Astrocyte (in vitro differentiated cells and primary cell): Measurements from ENCODE around the gene CEP162. TPM values are rescaled to one million over a fixed set of nuclear protein-coding genes. Genes with fewer than 3 reads are reported as not detected.
A peak's percentile ranks its signal among the peaks of the same experiment; 100 is the strongest.

Experiments used
- DNase-seq: peaks from one replicate; pipeline ENCODE4 v3.0.0-alpha.2; 2010; ENCODE audit warnings: low read depth
- FAIRE-seq: peaks from 2 replicates; lab custom pipeline; 2011; peaks lifted over from hg19 to GRCh38; lab: Jason Lieb, UNC
- H2AFZ ChIP-seq: 2 replicates; pipeline ENCODE4 v1.6.0; 2012; ENCODE audit warnings: low read depth, low read length, inconsistent platforms
- H3K27ac ChIP-seq: 2 replicates; pipeline ENCODE4 v1.5.1; 2011; ENCODE audit warnings: low read depth, low read length, inconsistent platforms
- H3K27me3 ChIP-seq: 2 replicates; pipeline ENCODE4 v1.6.0; 2011; ENCODE audit warnings: low read length, inconsistent platforms; ENCODE audit not compliant: insufficient read depth
- H3K36me3 ChIP-seq: 2 replicates; pipeline ENCODE4 v1.5.1; 2011; ENCODE audit warnings: low read length, inconsistent platforms; ENCODE audit not compliant: insufficient read depth
- H3K4me1 ChIP-seq: 2 replicates; pipeline ENCODE4 v1.5.1; 2011; ENCODE audit warnings: low read length, inconsistent platforms; ENCODE audit not compliant: insufficient read depth
- H3K4me2 ChIP-seq: 2 replicates; pipeline ENCODE4 v1.6.0; 2012; ENCODE audit warnings: low read length, inconsistent platforms
- H3K4me3 ChIP-seq: 2 replicates; pipeline ENCODE4 v1.5.1; 2011; ENCODE audit warnings: low read depth, mild to moderate bottlenecking, low read length, inconsistent platforms; ENCODE audit not compliant: insufficient read depth
- H3K79me2 ChIP-seq: 2 replicates; pipeline ENCODE4 v1.6.0; 2012; ENCODE audit warnings: mild to moderate bottlenecking, low read length, inconsistent platforms; ENCODE audit not compliant: insufficient read depth
- H3K9ac ChIP-seq: 2 replicates; pipeline ENCODE4 v1.6.0; 2012; ENCODE audit warnings: mild to moderate bottlenecking, low read length, inconsistent platforms
- H3K9me3 ChIP-seq: 2 replicates; pipeline ENCODE4 v1.5.1; 2012; ENCODE audit warnings: low read depth, mild to moderate bottlenecking, low read length, inconsistent platforms; ENCODE audit not compliant: insufficient read depth
- H4K20me1 ChIP-seq: 2 replicates; pipeline ENCODE4 v1.6.0; 2012; ENCODE audit warnings: low read length, inconsistent platforms; ENCODE audit not compliant: insufficient read depth
- H3K27ac Mint-ChIP-seq: one replicate; pipeline ENCODE4 v1.8.0; 2021; ENCODE audit warnings: mild to moderate bottlenecking, mixed read lengths; ENCODE audit not compliant: unreplicated experiment
- H3K27me3 Mint-ChIP-seq: one replicate; pipeline ENCODE4 v1.8.0; 2021; ENCODE audit warnings: low read depth, mixed read lengths; ENCODE audit not compliant: unreplicated experiment
- H3K36me3 Mint-ChIP-seq: one replicate; pipeline ENCODE4 v1.8.0; 2021; ENCODE audit warnings: low read depth, mixed read lengths; ENCODE audit not compliant: unreplicated experiment
- H3K4me1 Mint-ChIP-seq: one replicate; pipeline ENCODE4 v1.8.0; 2021; ENCODE audit warnings: low read depth, mixed read lengths; ENCODE audit not compliant: unreplicated experiment
- H3K4me3 Mint-ChIP-seq: one replicate; pipeline ENCODE4 v1.8.0; 2021; ENCODE audit warnings: mild to moderate bottlenecking, moderate library complexity, mixed read lengths; ENCODE audit not compliant: unreplicated experiment
- H3K9me3 Mint-ChIP-seq: one replicate; pipeline ENCODE4 v1.8.0; 2021; ENCODE audit warnings: mild to moderate bottlenecking, mixed read lengths; ENCODE audit not compliant: unreplicated experiment
- CTCF ChIP-seq: IDR thresholded peaks from 2 replicates; pipeline ENCODE4 v1.5.1; 2011; ENCODE audit warnings: low read depth, mild to moderate bottlenecking, inconsistent platforms, low read length, moderate library complexity; ENCODE audit not compliant: insufficient read depth
- EZH2 ChIP-seq: IDR thresholded peaks from 2 replicates; pipeline ENCODE4 v1.6.1; 2012; ENCODE audit warnings: mild to moderate bottlenecking, low read length, inconsistent platforms; ENCODE audit not compliant: insufficient read depth
- total RNA-seq: library from RNA; stranded (reverse); gene quantifications from 2 replicates; pipeline ENCODE4 v1.2.1, GENCODE V29; 2021

The CEP162 gene
- total RNA-seq, 1 donor from 2014 or later: 6.9 TPM

- H3K27ac ChIP-seq: no peak overlapping the region
- H3K9me3 Mint-ChIP-seq: peaks cover 1% of the 10 kb centered on the region
- H3K4me1 Mint-ChIP-seq: no peaks in the 10 kb centered on the region
- no peak for TF ChIP-seq EZH2
- no peak overlapping the region for H3K4me3 ChIP-seq
- no peak overlapping the region for H3K27ac Mint-ChIP-seq
- H3K9ac ChIP-seq: no peak overlapping the region
- H3K9me3 ChIP-seq: no peaks in the 10 kb centered on the region
- FAIRE-seq (no peak), DNase-seq (peak; percentile 18)
- H3K4me1 ChIP-seq: no peaks in the 10 kb centered on the region
- no peak overlapping the region for H2AFZ ChIP-seq
- no peaks in the 10 kb centered on the region for H3K27me3 ChIP-seq
- H3K79me2 ChIP-seq: no peaks in the 10 kb centered on the region
- H3K4me3 Mint-ChIP-seq: no peak overlapping the region
- H3K36me3 Mint-ChIP-seq: no peaks in the 10 kb centered on the region
- H3K36me3 ChIP-seq: no peaks in the 10 kb centered on the region
- H3K4me2 ChIP-seq: no peak overlapping the region
- H4K20me1 ChIP-seq: no peaks in the 10 kb centered on the region
- no peaks in the 10 kb centered on the region for H3K27me3 Mint-ChIP-seq
Measured at GRCh38 chr6:84103029-84103428, 124.4 kb downstream of the CEP162 start.

DNA sequence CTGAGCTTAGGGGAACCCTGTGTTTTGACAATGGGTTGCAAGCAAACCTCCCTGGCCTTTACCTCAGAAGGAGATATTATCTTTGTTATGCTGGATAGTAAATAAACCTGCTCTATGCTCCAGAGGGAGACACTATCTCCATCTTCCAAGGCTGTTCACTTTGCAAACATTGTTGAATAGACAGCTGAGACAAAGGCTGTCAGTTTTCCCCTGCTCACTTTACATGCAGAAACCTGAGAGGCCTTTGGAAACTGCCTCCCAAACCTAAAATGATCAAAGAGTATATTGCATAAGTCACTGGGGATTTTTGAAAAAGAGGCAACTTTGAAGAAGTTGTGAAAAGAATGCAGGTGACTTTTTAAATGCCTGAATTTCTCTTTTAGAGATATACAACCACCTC, 132.3 kb downstream of the CEP162 start:
- no peak for FAIRE-seq
- H3K79me2 ChIP-seq: no peaks in the 10 kb centered on the region
- Mint-ChIP-seq H3K36me3 (no peaks in the 10 kb centered on the region), H3K4me1 (no peaks in the 10 kb centered on the region), H3K27ac (no peak overlapping the region), H3K27me3 (no peaks in the 10 kb centered on the region), H3K4me3 (no peak overlapping the region), H3K9me3 (peaks cover 3% of the 10 kb centered on the region)
- no peak overlapping the region for H3K9ac ChIP-seq
- DNase-seq: no peak
- H3K4me2 ChIP-seq: no peak overlapping the region
- H3K27me3 ChIP-seq: no peaks in the 10 kb centered on the region
- no peaks in the 10 kb centered on the region for H3K36me3 ChIP-seq
- no peak overlapping the region for H3K4me3 ChIP-seq
- no peaks in the 10 kb centered on the region for H3K4me1 ChIP-seq
- no peak for TF ChIP-seq EZH2
- TF ChIP-seq CTCF: no peak
- no peak overlapping the region for H3K27ac ChIP-seq
- H4K20me1 ChIP-seq: no peaks in the 10 kb centered on the region
- peaks cover 3% of the 10 kb centered on the region for H3K9me3 ChIP-seq
- H2AFZ ChIP-seq: no peak overlapping the region

DNA sequence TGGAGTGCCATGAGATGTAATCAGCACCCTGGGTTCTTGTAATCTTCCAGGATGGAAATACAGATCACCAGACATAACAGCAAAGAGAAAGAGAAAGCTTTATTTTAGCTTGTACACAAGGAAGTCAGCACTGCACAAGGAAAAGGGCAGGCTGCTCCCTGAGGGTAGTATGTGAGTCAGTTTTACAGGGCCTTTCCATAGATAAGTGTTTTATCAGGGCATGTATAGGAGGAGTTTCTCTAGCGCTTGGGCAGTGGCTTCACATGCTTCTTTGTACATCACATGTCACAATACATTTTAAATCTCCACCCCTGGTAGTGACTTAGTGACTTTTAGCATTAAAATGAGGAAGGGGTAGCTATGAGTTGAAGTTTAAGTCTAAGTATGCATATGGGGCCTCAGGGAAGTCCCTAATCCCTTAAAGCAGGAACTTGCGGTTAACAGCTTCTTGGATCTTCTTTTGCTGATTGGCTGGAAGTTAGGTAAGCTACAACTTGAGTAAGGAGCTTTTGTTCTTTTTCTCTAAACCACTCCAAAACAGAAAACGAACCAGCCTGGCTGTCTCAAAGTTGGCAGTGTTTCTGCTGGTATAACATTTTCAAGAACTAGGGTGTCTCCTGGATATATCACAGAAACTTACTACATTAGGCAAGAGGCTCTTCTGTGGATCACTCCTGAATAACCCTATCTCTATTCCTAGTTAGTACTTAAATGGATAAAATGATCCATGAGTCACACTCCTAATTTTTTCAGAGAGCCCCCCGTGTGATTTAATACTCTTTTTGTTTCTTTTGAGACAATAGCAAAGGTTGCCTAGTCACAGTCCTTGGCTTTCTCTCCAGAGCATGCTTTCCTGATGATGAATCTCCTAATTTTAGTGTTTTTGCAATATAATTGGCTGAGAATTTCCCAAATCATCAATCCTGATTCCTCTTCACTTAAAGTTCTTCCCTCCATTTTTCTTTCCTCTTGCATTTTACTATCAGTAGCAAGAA, 133.7 kb downstream of the CEP162 start:
- Histone ChIP-seq H3K27me3 (no peaks in the 10 kb centered on the region), H3K4me1 (no peaks in the 10 kb centered on the region), H2AFZ (no peak overlapping the region), H3K36me3 (no peaks in the 10 kb centered on the region), H3K79me2 (no peaks in the 10 kb centered on the region), H3K4me3 (no peak overlapping the region), H3K4me2 (no peak overlapping the region), H4K20me1 (no peaks in the 10 kb centered on the region), H3K9me3 (peaks cover 3% of the 10 kb centered on the region), H3K27ac (no peak overlapping the region), H3K9ac (no peak overlapping the region)
- no peak for FAIRE-seq
- TF ChIP-seq EZH2: no peak
- TF ChIP-seq CTCF: no peak
- no peak overlapping the region for H3K27ac Mint-ChIP-seq
- peak; percentile 51 for DNase-seq
- no peak overlapping the region for H3K4me3 Mint-ChIP-seq
- H3K9me3 Mint-ChIP-seq: peaks cover 3% of the 10 kb centered on the region
- H3K27me3 Mint-ChIP-seq: no peaks in the 10 kb centered on the region
- H3K4me1 Mint-ChIP-seq: no peaks in the 10 kb centered on the region
- no peaks in the 10 kb centered on the region for H3K36me3 Mint-ChIP-seq
